Ovary (tissue), 3 donors: Measurements from ENCODE around the gene MEDAG.

Source experiments
- CTCF ChIP-seq, 3 donors: fragments of 450-650 bp in 2 of 3; fragments of 200-600 bp in 1 of 3; IDR thresholded peaks; one replicate each; pipeline versions ENCODE4 v1.5.1 to v1.8.0; 2016 to 2022; ENCODE audit warnings: antibody characterized with exemption in 3 of 3, mild to moderate bottlenecking in 1 of 3
- EP300 ChIP-seq: sonication (generic); formaldehyde crosslinking; IDR thresholded peaks from one replicate; pipeline ENCODE4 v1.6.1; 2017; ENCODE audit warnings: antibody characterized with exemption
- POLR2A ChIP-seq: fragments of 450-650 bp; IDR thresholded peaks from one replicate; pipeline ENCODE4 v1.6.1; 2017; ENCODE audit warnings: antibody characterized with exemption, mild to moderate bottlenecking, moderate library complexity
- donor health status: DM: no; HTN: no; CAD: no.

DNA sequence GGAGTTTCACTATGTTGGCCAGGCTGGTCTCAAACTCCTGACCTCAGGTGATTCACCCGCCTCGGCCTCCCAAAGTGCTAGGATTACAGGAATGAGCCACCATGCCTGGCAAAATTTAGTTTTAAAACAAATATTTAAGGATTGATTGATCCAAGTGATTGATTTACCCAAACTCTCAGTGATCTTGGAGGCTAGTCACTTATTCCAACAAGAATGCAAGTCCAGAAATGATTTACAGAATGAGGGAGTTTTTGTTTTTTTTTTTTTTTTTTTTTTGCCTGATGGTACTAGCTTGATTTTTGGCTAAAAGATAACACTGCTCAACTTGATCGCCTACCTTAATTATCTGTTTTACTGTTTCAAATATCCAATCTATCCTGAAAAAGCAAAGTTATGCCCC, 20.7 kb downstream of the MEDAG start:
- TF ChIP-seq CTCF (IDR thresholded peaks at IDR 0.05) (no peak), EP300 (no peak), POLR2A (no peak)
